H1 (cell line): ENCODE results near the gene UHMK1. TPM values are rescaled to one million over a fixed set of nuclear protein-coding genes. Genes with fewer than 3 reads are reported as not detected.
A peak's percentile ranks its signal among the peaks of the same experiment; 100 is the strongest.

Experiments
- BACH1 ChIP-seq: IDR thresholded peaks from 2 replicates; pipeline ENCODE4 v1.6.1; 2012; ENCODE audit warnings: low read length, improper control_type of control experiment
- BRCA1 ChIP-seq: IDR thresholded peaks from 2 replicates; pipeline ENCODE4 v1.6.1; 2012; ENCODE audit warnings: low read depth, low read length, improper control_type of control experiment
- CHD1 ChIP-seq: IDR thresholded peaks from 2 replicates; pipeline ENCODE4 v1.6.1; 2012; ENCODE audit warnings: low read depth, low read length, improper control_type of control experiment
- CREB1 ChIP-seq: IDR thresholded peaks from 2 replicates; pipeline ENCODE4 v1.6.1; 2012; ENCODE audit warnings: inconsistent platforms
- CTBP2 ChIP-seq: IDR thresholded peaks from 2 replicates; pipeline ENCODE4 v1.7.0; 2011; ENCODE audit warnings: borderline replicate concordance, mild to moderate bottlenecking, moderate library complexity, mixed read lengths, low read length; ENCODE audit not compliant: insufficient read depth, insufficient read length
- E2F6 ChIP-seq: IDR thresholded peaks from 2 replicates; pipeline ENCODE4 v1.6.1; 2012; ENCODE audit warnings: inconsistent platforms
- GABPA ChIP-seq: IDR thresholded peaks from 2 replicates; pipeline ENCODE4 v1.6.1; 2011; ENCODE audit warnings: mild to moderate bottlenecking, low read length, moderate library complexity, borderline replicate concordance; ENCODE audit not compliant: insufficient read depth
- HDAC6 ChIP-seq: IDR thresholded peaks from one replicate; pipeline ENCODE4 v1.7.1; 2012; ENCODE audit warnings: low read depth, mild to moderate bottlenecking, inconsistent platforms, low read length, moderate library complexity
- JUND ChIP-seq: IDR thresholded peaks from 2 replicates; pipeline ENCODE4 v1.6.1; 2011; ENCODE audit warnings: mild to moderate bottlenecking, improper control_type of control experiment, low read length
- KDM1A ChIP-seq: fragments of 200-600, 300-600 bp; sonication (generic); IDR thresholded peaks from 2 replicates; pipeline ENCODE4 v1.7.1; 2016; ENCODE audit warnings: mild to moderate bottlenecking, low read length, borderline replicate concordance
- MAFK ChIP-seq: IDR thresholded peaks from 2 replicates; pipeline ENCODE4 v1.6.1; 2012; ENCODE audit warnings: low read depth, mild to moderate bottlenecking, improper control_type of control experiment, low read length
- NANOG ChIP-seq: IDR thresholded peaks from 2 replicates; pipeline ENCODE4 v1.6.1; 2011; ENCODE audit warnings: low read length, low read depth, mild to moderate bottlenecking, inconsistent platforms; ENCODE audit not compliant: insufficient read depth, poor library complexity, severe bottlenecking
- POLR2A ChIP-seq, 2 experiments: IDR thresholded peaks; 1 replicate in 1 of 2; 2 replicates in 1 of 2; pipeline ENCODE4 v1.6.1; 2011; ENCODE audit warnings: low read depth in 2 of 2, low read length in 2 of 2, mild to moderate bottlenecking in 2 of 2; ENCODE audit errors: control extremely low read depth in 1 of 2
- POU5F1 ChIP-seq: IDR thresholded peaks from 2 replicates; pipeline ENCODE4 v1.6.1; 2011; ENCODE audit warnings: low read depth, mild to moderate bottlenecking, low read length, moderate library complexity
- RAD21 ChIP-seq, 2 experiments: IDR thresholded peaks in 1 of 2; conservative IDR thresholded peaks in 1 of 2; 2 replicates each; pipeline ENCODE4 v1.6.1; 2011; ENCODE audit warnings: low read depth in 2 of 2, low read length in 2 of 2, improper control_type of control experiment in 1 of 2, inconsistent platforms in 1 of 2, mild to moderate bottlenecking in 1 of 2, moderate library complexity in 1 of 2
- SP2 ChIP-seq: IDR thresholded peaks from 2 replicates; pipeline ENCODE4 v1.6.1; 2012; ENCODE audit warnings: mild to moderate bottlenecking, low read length, inconsistent platforms
- SP4 ChIP-seq: IDR thresholded peaks from 2 replicates; pipeline ENCODE4 v1.6.1; 2012; ENCODE audit warnings: low read length, inconsistent platforms
- SRF ChIP-seq: IDR thresholded peaks from 2 replicates; pipeline ENCODE4 v1.6.1; 2011; ENCODE audit warnings: mild to moderate bottlenecking, low read depth, low read length, moderate library complexity
- SUZ12 ChIP-seq: fragments of 200-600 bp; sonication (generic); IDR thresholded peaks from 2 replicates; pipeline ENCODE4 v1.6.1; 2012; ENCODE audit warnings: mild to moderate bottlenecking, inconsistent platforms, low read length, moderate library complexity, mixed read lengths
- TBP ChIP-seq: IDR thresholded peaks from 2 replicates; pipeline ENCODE4 v1.6.1; 2011; ENCODE audit warnings: low read depth, low read length, improper control_type of control experiment
- ZNF274 ChIP-seq: IDR thresholded peaks from 2 replicates; pipeline ENCODE4 v1.7.0; 2012; ENCODE audit warnings: low read length, borderline replicate concordance; ENCODE audit errors: extremely low read depth
- polyA plus RNA-seq, 7 experiments: library from polyadenylated mRNA; depleted of rRNA in 3 of 7; stranded (reverse) in 5 of 7; unstranded in 2 of 7; fragments of >200 nt in 5 of 7; fragments of 200-250 nt in 2 of 7; gene quantifications; 1 replicate in 5 of 7; 2 replicates in 1 of 7; 4 replicates in 1 of 7; pipeline versions ENCODE4 v1.2.1 to v1.2.3, GENCODE V29; 2011 to 2013; ENCODE audit warnings: missing spikeins in 2 of 7, mixed read lengths in 2 of 7
- total RNA-seq: library from RNA; stranded (reverse); fragmentation: NEBNext Ultra II Directional; extraction: Animal tissue kit (Norgen Biotek cat#: 25700); gene quantifications from 2 replicates; pipeline ENCODE4 v1.2.1, GENCODE V29; 2021

UHMK1 gene
- total and polyA plus RNA-seq, 2 of the 8 experiments (the other 6 are each of a cell fraction or from before 2014, with no cell fraction given) = 4.6 to 16.1 TPM

GRCh38 chr1:162497723-162498495 is at the start of gene UHMK1 (continued):
- TF ChIP-seq NANOG = no peak
- TF ChIP-seq SP4 = no peak
- no peak for TF ChIP-seq RAD21 (IDR thresholded peaks at IDR 0.05 in 1 of 2, conservative IDR thresholded peaks at IDR 0.05 in 1 of 2; ENCODE audit: low read depth in 2 of 2, low read length in 2 of 2)
- TF ChIP-seq ZNF274 = no peak
- no peak for TF ChIP-seq POU5F1
- no peak for TF ChIP-seq SUZ12
- no peak for TF ChIP-seq CREB1
- no peak for TF ChIP-seq E2F6
- TF ChIP-seq MAFK = no peak
- TF ChIP-seq JUND = no peak
- TF ChIP-seq CTBP2 = no peak
- TF ChIP-seq SP2 = no peak
- no peak for TF ChIP-seq BACH1
- TF ChIP-seq GABPA = peak; percentile 87; the same call in 1 of the 2 replicates
- no peak for TF ChIP-seq BRCA1
- peak; percentile 76 to 83 for TF ChIP-seq POLR2A (IDR thresholded peaks at IDR 0.05; ENCODE audit: control extremely low read depth in 1 of 2, low read depth in 2 of 2, low read length in 2 of 2)
- no peak for TF ChIP-seq HDAC6
- TF ChIP-seq TBP = peak; percentile 86
- no peak for TF ChIP-seq KDM1A
- TF ChIP-seq SRF = no peak
- TF ChIP-seq CHD1 = no peak
